Fibroblast of lung (primary cell): ENCODE results near the gene ECSIT.

Source experiments
- EZH2 ChIP-seq: IDR thresholded peaks from 2 replicates; pipeline ENCODE4 v1.5.1; 2012; ENCODE audit warnings: low read length, control low read depth, mild to moderate bottlenecking; ENCODE audit errors: missing control alignments
- TF ChIP-seq, protein P1 (sequence below), 2 donors: IDR thresholded peaks in 1 of 2; conservative IDR thresholded peaks in 1 of 2; 1 replicate in 1 of 2; 2 replicates in 1 of 2; pipeline ENCODE4 v1.5.1; 2011 to 2012; ENCODE audit warnings: low read length in 2 of 2, control low read depth in 1 of 2, inconsistent platforms in 1 of 2, low read depth in 1 of 2, mild to moderate bottlenecking in 1 of 2

DNA sequence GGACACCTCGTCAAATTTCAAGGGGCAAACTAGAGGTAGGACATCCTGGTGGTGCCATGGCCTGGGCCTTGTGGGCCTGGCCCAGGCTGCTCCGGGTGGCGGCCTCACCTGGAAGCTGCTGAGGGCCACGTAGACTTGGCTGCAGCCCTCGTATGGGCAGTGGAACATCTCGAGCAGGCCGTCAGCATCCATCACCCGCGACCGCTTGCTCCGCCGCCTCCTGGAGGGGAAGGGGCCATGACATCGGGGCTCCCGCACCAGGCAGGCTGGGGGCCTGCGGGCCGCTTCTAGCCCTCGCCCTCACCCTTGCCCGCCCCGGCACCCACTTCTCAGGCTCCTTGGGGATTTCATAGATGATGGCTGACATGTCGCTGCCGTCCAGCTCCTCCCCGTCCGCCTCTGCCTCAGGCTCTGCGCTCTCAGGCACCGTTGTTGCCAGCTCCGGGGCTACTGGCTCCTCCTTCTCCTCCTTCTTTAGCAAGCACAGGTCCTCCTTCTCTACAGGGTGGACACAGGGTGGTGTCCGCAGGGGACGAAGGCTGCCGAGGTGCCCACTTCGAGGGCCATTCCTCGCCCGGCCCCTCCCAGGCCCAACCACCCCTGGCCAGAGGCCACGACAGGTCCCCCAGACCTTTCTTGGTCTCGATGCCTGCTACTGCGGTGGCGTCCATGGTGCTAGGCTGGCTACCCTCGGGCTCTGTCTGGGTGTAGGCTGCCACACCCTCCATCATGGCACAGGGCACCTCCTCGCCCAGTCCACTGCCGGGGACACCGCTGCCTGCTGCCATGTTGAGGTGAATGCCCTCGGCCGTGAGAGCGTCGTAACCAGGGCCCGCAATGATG, 42.1 kb downstream of the ECSIT start:
- TF ChIP-seq EZH2, result no peak
- TF ChIP-seq, protein P1, sequence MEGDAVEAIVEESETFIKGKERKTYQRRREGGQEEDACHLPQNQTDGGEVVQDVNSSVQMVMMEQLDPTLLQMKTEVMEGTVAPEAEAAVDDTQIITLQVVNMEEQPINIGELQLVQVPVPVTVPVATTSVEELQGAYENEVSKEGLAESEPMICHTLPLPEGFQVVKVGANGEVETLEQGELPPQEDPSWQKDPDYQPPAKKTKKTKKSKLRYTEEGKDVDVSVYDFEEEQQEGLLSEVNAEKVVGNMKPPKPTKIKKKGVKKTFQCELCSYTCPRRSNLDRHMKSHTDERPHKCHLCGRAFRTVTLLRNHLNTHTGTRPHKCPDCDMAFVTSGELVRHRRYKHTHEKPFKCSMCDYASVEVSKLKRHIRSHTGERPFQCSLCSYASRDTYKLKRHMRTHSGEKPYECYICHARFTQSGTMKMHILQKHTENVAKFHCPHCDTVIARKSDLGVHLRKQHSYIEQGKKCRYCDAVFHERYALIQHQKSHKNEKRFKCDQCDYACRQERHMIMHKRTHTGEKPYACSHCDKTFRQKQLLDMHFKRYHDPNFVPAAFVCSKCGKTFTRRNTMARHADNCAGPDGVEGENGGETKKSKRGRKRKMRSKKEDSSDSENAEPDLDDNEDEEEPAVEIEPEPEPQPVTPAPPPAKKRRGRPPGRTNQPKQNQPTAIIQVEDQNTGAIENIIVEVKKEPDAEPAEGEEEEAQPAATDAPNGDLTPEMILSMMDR (conservative IDR thresholded peaks at IDR 0.05 in 1 of 2, IDR thresholded peaks at IDR 0.05 in 1 of 2; ENCODE audit: low read depth in 1 of 2, low read length in 2 of 2), result no peak
